ENCODE measurements around the gene ZNF76. TPM values are rescaled to one million over a fixed set of nuclear protein-coding genes. Genes with fewer than 3 reads are reported as not detected.
"Not testable (repeated sequence)": the region's sequence is repeated elsewhere in the genome, so short reads cannot be mapped to it uniquely, and the experiment has no call there.

ZNF76 gene
- total and polyA plus RNA-seq, 2 of the 13 experiments (the other 11 are each of a cell fraction or from before 2014, with no cell fraction given), result 13.2 to 26.4 TPM

DNA sequence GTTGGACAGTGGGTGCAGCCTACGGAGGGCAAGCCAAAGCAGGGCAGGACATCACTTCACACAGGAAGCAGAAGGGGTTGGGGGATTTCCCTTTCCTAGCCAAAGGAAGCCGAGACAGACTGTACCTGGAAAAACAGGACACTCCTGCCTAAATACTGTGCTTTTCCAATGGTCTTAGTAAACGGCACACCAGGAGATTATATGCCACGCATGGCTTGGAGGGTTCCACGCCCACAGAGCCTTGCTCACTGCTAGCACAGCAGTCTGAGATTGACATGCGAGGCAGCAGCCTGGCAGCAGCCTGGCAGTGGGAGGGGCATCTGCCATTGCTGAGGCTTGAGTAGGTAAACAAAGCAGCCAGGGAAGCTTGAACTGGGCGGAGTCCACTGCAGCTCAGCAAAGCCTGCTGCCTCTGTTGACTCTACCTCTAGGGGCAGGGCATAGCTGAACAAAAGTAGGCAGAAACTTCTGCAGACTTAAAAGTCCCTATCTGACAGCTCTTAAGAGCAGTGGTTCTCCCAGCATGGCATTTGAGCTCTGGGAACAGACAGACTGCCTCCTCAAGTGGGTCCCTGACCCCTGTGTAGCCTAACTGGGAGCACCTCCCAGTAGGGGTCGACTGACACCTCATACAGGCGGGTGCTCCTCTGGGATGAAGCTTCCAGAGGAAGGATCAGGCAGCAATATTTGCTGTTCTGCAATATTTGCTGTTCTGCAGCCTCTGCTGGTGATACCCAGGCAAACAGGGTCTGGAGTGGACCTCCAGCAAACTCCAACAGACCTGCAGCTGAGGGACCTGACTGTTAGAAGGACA, 72.7 kb downstream of the ZNF76 start (continued):
- peak; percentile 15; the same call in 1 of the 2 replicates for TF ChIP-seq MNT (IDR thresholded peaks at IDR 0.05)
- TF ChIP-seq THAP11 (CRISPR knock-in tag; IDR thresholded peaks at IDR 0.05), result peak; percentile 60
- TF ChIP-seq ZBTB38 (CRISPR knock-in tag; IDR thresholded peaks at IDR 0.05), result 0 out of 2 replicates have a peak, but pooled peaks have one; percentile 45
- 0 out of 2 replicates have a peak, but pooled peaks have one; percentile 38 for TF ChIP-seq ZNF343 (CRISPR knock-in tag; IDR thresholded peaks at IDR 0.05)
- peak; percentile 72 for TF ChIP-seq ZFP36L1 (CRISPR knock-in tag; IDR thresholded peaks at IDR 0.05)
- TF ChIP-seq NR2F2 (IDR thresholded peaks at IDR 0.05; ENCODE audit: borderline replicate concordance, low read depth), result 0 out of 2 replicates have a peak, but pooled peaks have one; percentile 12
- peak; percentile 60; the same call in 1 of the 2 replicates for TF ChIP-seq YEATS2 (CRISPR knock-in tag; IDR thresholded peaks at IDR 0.05; ENCODE audit: borderline replicate concordance)
- peak; percentile 65; the same call in 1 of the 2 replicates for TF ChIP-seq ZNF350 (CRISPR knock-in tag; IDR thresholded peaks at IDR 0.05; ENCODE audit: borderline replicate concordance, low read depth)
- TF ChIP-seq MAZ (IDR thresholded peaks at IDR 0.05; ENCODE audit: borderline replicate concordance, low read depth, low read length), result not testable (repeated sequence)
- TF ChIP-seq MAZ (CRISPR knock-in tag; IDR thresholded peaks at IDR 0.05; ENCODE audit: low read depth), result 0 out of 2 replicates have a peak, but pooled peaks have one; percentile 42
- TF ChIP-seq ETV5 (CRISPR knock-in tag; IDR thresholded peaks at IDR 0.05; ENCODE audit: borderline replicate concordance), result peak; percentile 56
- TF ChIP-seq, protein P1, sequence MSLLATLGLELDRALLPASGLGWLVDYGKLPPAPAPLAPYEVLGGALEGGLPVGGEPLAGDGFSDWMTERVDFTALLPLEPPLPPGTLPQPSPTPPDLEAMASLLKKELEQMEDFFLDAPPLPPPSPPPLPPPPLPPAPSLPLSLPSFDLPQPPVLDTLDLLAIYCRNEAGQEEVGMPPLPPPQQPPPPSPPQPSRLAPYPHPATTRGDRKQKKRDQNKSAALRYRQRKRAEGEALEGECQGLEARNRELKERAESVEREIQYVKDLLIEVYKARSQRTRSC (CRISPR knock-in tag; IDR thresholded peaks at IDR 0.05; ENCODE audit: low read depth), result 0 out of 2 replicates have a peak, but pooled peaks have one; percentile 46
- TF ChIP-seq SALL2 (CRISPR knock-in tag; IDR thresholded peaks at IDR 0.05), result peak; percentile 50; the same call in 1 of the 2 replicates
- TF ChIP-seq RXRA (CRISPR knock-in tag; IDR thresholded peaks at IDR 0.05), result peak; percentile 61
- TF ChIP-seq ZNF556 (CRISPR knock-in tag; IDR thresholded peaks at IDR 0.05; ENCODE audit: borderline replicate concordance), result peak; percentile 66; the same call in 1 of the 2 replicates
- TF ChIP-seq ZNF18 (CRISPR knock-in tag; IDR thresholded peaks at IDR 0.05; ENCODE audit: insufficient replicate concordance), result peak; percentile 16
- TF ChIP-seq, protein P2, sequence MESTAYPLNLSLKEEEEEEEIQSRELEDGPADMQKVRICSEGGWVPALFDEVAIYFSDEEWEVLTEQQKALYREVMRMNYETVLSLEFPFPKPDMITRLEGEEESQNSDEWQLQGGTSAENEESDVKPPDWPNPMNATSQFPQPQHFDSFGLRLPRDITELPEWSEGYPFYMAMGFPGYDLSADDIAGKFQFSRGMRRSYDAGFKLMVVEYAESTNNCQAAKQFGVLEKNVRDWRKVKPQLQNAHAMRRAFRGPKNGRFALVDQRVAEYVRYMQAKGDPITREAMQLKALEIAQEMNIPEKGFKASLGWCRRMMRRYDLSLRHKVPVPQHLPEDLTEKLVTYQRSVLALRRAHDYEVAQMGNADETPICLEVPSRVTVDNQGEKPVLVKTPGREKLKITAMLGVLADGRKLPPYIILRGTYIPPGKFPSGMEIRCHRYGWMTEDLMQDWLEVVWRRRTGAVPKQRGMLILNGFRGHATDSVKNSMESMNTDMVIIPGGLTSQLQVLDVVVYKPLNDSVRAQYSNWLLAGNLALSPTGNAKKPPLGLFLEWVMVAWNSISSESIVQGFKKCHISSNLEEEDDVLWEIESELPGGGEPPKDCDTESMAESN (CRISPR knock-in tag; conservative IDR thresholded peaks at IDR 0.05), result peak; percentile 46; the same call in 1 of the 2 replicates
- TF ChIP-seq RARA (CRISPR knock-in tag; IDR thresholded peaks at IDR 0.05), result peak; percentile 51
- peak; percentile 58 for TF ChIP-seq FOSL2 (CRISPR knock-in tag; IDR thresholded peaks at IDR 0.05)
- TF ChIP-seq ZNF639 (CRISPR knock-in tag; conservative IDR thresholded peaks at IDR 0.05), result peak; percentile 62; the same call in 1 of the 2 replicates
